NCI-H82 (cell line): ENCODE measurements around the gene KLRK1.
"Not testable (repeated sequence)": the region's sequence is repeated elsewhere in the genome, so short reads cannot be mapped to it uniquely, and the experiment has no call there.

Experiments
- DNase-seq: peaks from one replicate; lab custom pipeline; 2025; lab: John Stamatoyannopoulos, UW

The KLRK1 gene

GRCh38 chr12:10362828-10363657 is 26.8 kb downstream of the KLRK1 start:
- DNase-seq, result no peak

- no peak for DNase-seq
Observed at GRCh38 chr12:10362325-10362724, 27.5 kb downstream of the KLRK1 start.

- no peak for DNase-seq
Observed at GRCh38 chr12:10361622-10362021, 28.2 kb downstream of the KLRK1 start.

- DNase-seq, result peak; percentile 19
Observed at GRCh38 chr12:10361084-10361483, 28.8 kb downstream of the KLRK1 start.

DNA sequence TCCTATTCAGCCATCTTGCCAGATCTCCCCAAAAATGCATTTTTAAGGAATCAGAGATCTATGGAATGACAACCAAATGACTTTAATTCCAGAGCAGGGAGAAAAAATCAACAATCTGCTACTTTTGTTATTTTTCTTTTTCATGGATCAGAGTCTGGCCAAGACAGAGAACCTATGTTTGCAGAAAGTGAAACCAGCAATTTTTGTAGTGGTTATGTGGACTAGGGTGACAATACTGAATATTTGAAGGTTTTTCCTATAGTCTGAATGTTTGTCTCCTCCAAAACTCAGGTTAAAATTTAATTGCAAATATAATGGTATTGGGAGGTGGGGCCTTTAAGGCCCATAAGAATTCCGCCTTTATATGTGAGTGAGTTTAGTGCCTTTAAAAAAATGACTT is 30.9 kb downstream of the KLRK1 start:
- no peak for DNase-seq

- no peak for DNase-seq
Observed at GRCh38 chr12:10358131-10358530, 31.7 kb downstream of the KLRK1 start.

DNA sequence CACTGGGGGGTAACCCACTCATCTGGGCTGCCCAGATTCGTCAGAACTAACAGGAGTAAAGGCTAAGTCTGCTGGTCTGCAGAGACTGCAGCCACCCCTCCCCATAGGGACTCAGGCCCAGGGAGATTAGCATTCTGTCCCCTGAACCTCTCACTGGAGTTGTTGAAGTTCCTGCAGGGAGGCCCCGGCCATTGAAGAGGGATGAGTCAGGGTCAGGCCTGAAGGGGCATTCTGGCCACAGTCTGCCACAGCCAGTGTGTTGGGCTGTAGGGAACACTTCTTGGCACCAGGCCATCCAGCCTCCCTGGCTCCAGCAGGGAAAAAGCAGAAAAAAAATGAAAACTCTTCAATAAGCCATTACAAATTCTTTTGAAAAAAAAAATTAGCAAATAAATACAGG is 35.3 kb downstream of the KLRK1 start:
- no peak for DNase-seq

- DNase-seq, result no peak
Observed at GRCh38 chr12:10354071-10354470, 35.8 kb downstream of the KLRK1 start.

DNA sequence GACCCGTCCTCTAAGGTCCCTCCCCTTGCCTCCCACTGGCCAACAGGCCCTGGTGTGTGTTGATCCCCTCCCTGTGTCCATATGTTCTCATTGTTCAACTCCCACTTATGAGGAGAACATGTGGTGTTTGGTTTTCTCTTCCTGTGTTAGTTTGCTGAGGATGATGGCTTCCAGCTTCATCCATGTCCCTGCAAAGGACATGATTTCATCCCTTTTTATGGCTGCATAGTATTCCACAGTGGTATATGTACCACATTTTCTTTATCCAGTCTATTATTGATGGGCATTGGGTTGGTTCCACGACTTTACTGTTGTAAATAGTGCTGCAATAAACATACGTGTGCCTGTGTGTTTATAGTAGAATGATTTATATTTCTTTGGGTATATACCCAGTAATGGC is 38.4 kb downstream of the KLRK1 start:
- not testable (repeated sequence) for DNase-seq

DNA sequence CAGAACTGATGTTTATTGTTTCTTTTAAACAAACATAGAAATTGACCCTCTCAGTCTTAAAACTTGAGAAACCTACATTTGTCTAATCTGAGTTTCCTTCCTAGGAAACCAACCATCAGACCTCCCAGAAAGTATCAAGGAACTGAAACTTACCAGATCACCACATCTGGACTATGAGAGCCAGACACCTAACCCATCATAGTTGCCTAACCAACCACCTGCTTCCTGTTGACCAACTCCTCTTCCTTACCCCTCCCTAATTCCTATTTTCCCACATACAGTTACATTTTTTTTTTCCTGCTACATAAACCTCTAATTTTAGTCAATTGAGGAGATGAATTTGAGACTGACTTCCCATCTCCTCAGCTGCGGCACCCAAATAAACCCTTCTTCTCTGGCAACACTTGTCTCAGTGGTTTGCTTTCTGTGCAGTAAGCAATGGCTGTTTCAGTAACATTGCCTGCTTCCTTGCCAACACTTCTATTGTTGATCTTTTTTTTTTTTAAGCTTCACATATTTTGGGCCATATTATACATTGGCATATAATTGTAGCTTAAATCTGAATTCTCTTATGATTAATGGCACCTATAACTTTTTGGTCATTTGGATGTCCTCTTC is 47.8 kb downstream of the KLRK1 start:
- no peak for DNase-seq

DNA sequence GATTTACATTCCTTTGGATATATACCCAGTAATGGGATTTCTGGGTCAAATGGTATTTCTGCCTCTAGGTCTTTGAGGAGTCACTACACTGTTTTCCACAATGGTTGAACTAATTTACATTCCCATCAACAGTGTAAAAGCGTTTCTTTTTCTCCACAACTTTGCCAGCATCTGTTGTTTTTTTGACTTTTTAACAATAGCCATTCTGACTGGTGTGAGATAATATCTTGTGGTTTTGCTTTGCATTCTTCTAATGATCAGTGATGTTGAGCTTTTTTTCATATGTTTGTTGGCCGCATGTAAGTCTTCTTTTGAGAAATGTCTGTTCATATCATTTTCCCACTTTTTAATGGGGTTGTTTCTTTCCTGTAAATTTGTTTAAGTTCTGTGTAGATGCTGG is 48.9 kb downstream of the KLRK1 start:
- DNase-seq, result not testable (repeated sequence)

GRCh38 chr12:10339053-10339840 is 50.6 kb downstream of the KLRK1 start:
- no peak for DNase-seq

- DNase-seq, result not testable (repeated sequence)
Observed at GRCh38 chr12:10338470-10338869, 51.4 kb downstream of the KLRK1 start.

DNA sequence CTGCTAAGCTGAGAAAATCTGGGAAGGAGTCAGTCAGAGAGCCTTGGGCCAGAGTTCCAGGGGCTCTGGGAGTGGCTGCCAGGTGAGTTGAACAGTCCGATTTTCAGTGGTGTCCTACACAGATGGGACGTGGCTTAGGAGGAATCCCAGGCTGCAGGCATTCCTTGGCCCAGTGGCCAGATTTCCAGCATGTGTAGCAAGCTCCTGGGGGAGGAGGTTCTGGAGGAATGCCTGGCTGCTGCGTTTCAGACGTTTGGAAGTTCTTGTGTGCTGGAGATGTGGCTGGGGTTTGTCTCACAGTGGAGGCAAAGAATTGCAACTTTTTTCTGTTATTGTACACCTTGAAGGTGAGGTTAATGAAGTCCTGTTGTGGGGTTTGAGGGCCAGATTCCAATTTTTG is 53.6 kb downstream of the KLRK1 start:
- not testable (repeated sequence) for DNase-seq

DNA sequence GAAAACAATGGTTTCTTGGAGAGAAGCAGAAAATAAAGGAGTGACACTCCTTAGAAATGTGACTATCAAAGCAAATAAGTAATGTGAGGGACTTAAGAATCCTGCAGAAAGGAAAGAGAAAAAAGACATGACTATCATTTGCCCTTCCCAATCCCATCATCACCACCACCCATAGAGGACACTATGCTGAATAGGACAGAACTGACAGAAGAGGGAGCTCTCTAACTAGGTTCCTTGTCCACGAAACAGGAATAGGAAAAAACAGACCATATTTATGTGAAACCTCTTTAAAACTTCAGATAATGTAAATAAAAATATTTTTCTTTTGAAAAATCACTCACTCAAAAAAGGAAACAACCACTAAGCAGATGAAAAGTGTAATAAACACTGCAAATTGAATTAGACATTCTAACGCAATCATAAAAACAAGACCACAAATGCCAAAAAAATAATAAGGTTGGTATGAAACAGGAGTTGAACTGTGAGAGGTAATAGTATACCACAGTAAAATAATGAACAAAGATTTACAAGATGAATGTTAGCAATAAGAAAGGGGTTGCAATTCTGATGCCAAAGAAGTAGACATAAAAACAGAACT is 58.1 kb downstream of the KLRK1 start:
- DNase-seq, result peak; percentile 75

- DNase-seq, result not testable (repeated sequence)
Observed at GRCh38 chr12:10328691-10329090, 61.1 kb downstream of the KLRK1 start.
